ENCODE results near the gene NFYC. TPM values are rescaled to one million over a fixed set of nuclear protein-coding genes. Genes with fewer than 3 reads are reported as not detected.
A peak's percentile ranks its signal among the peaks of the same experiment; 100 is the strongest.

Gene NFYC
- polyA plus RNA-seq, 1 of the 3 experiments (the other 2 are of a cell fraction), result 72.4 TPM

- WGBS (ENCODE audit: low lambda C conversion rate), result no CpG with 5 or more reads among the region's 1 CpG
- ChIA-PET CTCF (interaction anchor here (0.9 to 3.2 kb wide), 9 partner anchors 10 to 520 kb away, joined by 3 to 13 read pairs (median 4); partner anchors contain the start of gene NFYC), POLR2A (interaction anchor here (1.7 to 4.4 kb wide), 3 partner anchors 19 to 155 kb away, joined by 4 to 30 read pairs (median 11); partner anchors contain the start of genes EXO5 and NFYC)
- Histone ChIP-seq H3K36me3 (replicated peaks in 1 of 2; ENCODE audit: control insufficient read depth in 1 of 2, insufficient read depth in 2 of 2, low read length in 1 of 2) (no peaks in the 10 kb centered on the region), H4K20me1 (ENCODE audit: insufficient read depth) (no peaks in the 10 kb centered on the region), H3K9me3 (no peaks in the 10 kb centered on the region), H3F3A (replicated peaks; ENCODE audit: insufficient read depth) (peaks cover 3% of the 10 kb centered on the region), H3K4me2 (0 out of 2 replicates have a peak overlapping the region, but pooled peaks have one; percentile 73), H3K9me2 (no peaks in the 10 kb centered on the region), H2AFZ (ENCODE audit: low read depth) (no peak overlapping the region), H3K79me2 (ENCODE audit: insufficient read depth) (no peaks in the 10 kb centered on the region), H3K27ac (ENCODE audit: low read depth in 2 of 2, low read length in 1 of 2) (peak overlapping the region in 1 of 2 experiments; percentile 96; a peak in 2 of 4 replicates), H3K4me1 (ENCODE audit: control insufficient read depth in 1 of 2, insufficient read depth in 2 of 2, low read depth in 1 of 2, low read length in 1 of 2) (peaks cover 15 to 50% of the 10 kb centered on the region in 2 experiments; a peak in 2 of 4 replicates), H3K27me3 (ENCODE audit: insufficient read depth) (no peaks in the 10 kb centered on the region), H3K9ac (no peak overlapping the region), H3K4me3 (ENCODE audit: low read depth in 2 of 2, low read length in 1 of 2) (peak overlapping the region in 1 of 2 experiments; percentile 65; a peak in 1 of 4 replicates)
- TF ChIP-seq MXI1 (IDR thresholded peaks at IDR 0.05; ENCODE audit: low read depth, low read length), result no peak
- peak; percentile 24 for TF ChIP-seq GATA2 (CRISPR knock-in tag; IDR thresholded peaks at IDR 0.05)
- TF ChIP-seq EP300 (IDR thresholded peaks at IDR 0.05; ENCODE audit: borderline replicate concordance in 1 of 2, low read depth in 1 of 2, low read length in 1 of 2), result peak in 1 of 2 experiments; percentile 57; a peak in 1 of 4 replicates
- peak; percentile 73 for DNase-seq
These were observed 27.4 kb upstream of the NFYC start for GRCh38 chr1:40664167-40664537.

GRCh38 chr1:40664791-40665190 is 26.7 kb upstream of the NFYC start:
- H2AFZ ChIP-seq (ENCODE audit: low read depth), result 0 out of 2 replicates have a peak overlapping the region, but pooled peaks have one; percentile 87
- peak overlapping the region; percentile 65 to 74 for H3K4me3 ChIP-seq (ENCODE audit: low read depth in 2 of 2, low read length in 1 of 2)
- POLR2A ChIA-PET, result interaction anchor here (1.7 to 4.4 kb wide), 3 partner anchors 20 to 156 kb away, joined by 4 to 30 read pairs (median 11); partner anchors contain the start of genes EXO5 and NFYC
- H3K79me2 ChIP-seq (ENCODE audit: insufficient read depth), result no peaks in the 10 kb centered on the region
- H3F3A ChIP-seq (replicated peaks; ENCODE audit: insufficient read depth), result peaks cover 3% of the 10 kb centered on the region
- H3K4me2 ChIP-seq, result peak overlapping the region; percentile 73
- TF ChIP-seq RAD21 (IDR thresholded peaks at IDR 0.05; ENCODE audit: low read length), result no peak
- no peak for TF ChIP-seq NRF1 (IDR thresholded peaks at IDR 0.05; ENCODE audit: low read depth, low read length)
- TF ChIP-seq GABPA (IDR thresholded peaks at IDR 0.05; ENCODE audit: low read depth), result no peak
- no peak for TF ChIP-seq EP300 (IDR thresholded peaks at IDR 0.05; ENCODE audit: borderline replicate concordance in 1 of 2, low read depth in 1 of 2, low read length in 1 of 2)
- TF ChIP-seq SMC3 (IDR thresholded peaks at IDR 0.05; ENCODE audit: low read depth, low read length), result no peak
- TF ChIP-seq RCOR1 (IDR thresholded peaks at IDR 0.05; ENCODE audit: low read length), result no peak
- no peak for TF ChIP-seq ZBTB33 (IDR thresholded peaks at IDR 0.05; ENCODE audit: borderline replicate concordance, low read depth)
- TF ChIP-seq FOXM1 (IDR thresholded peaks at IDR 0.05; ENCODE audit: low read depth), result no peak
- no peak for TF ChIP-seq TEAD4 (IDR thresholded peaks at IDR 0.05; ENCODE audit: borderline replicate concordance, insufficient read depth)
- no peak for TF ChIP-seq MEF2A (IDR thresholded peaks at IDR 0.05; ENCODE audit: borderline replicate concordance, low read depth)
- TF ChIP-seq, protein P1, sequence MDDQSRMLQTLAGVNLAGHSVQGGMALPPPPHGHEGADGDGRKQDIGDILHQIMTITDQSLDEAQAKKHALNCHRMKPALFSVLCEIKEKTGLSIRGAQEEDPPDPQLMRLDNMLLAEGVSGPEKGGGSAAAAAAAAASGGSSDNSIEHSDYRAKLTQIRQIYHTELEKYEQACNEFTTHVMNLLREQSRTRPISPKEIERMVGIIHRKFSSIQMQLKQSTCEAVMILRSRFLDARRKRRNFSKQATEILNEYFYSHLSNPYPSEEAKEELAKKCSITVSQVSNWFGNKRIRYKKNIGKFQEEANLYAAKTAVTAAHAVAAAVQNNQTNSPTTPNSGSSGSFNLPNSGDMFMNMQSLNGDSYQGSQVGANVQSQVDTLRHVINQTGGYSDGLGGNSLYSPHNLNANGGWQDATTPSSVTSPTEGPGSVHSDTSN (IDR thresholded peaks at IDR 0.05), result no peak
- peaks cover 15 to 50% of the 10 kb centered on the region in 2 experiments; a peak in 2 of 4 replicates for H3K4me1 ChIP-seq (ENCODE audit: control insufficient read depth in 1 of 2, insufficient read depth in 2 of 2, low read depth in 1 of 2, low read length in 1 of 2)
- 0% methylated on average over 1 of the region's 2 CpGs for WGBS (ENCODE audit: low lambda C conversion rate)
- H4K20me1 ChIP-seq (ENCODE audit: insufficient read depth), result no peaks in the 10 kb centered on the region
- no peaks in the 10 kb centered on the region for H3K9me3 ChIP-seq
- no peak overlapping the region for H3K9ac ChIP-seq
- H3K9me2 ChIP-seq, result no peaks in the 10 kb centered on the region
- H3K27me3 ChIP-seq (ENCODE audit: insufficient read depth), result no peaks in the 10 kb centered on the region
- peak overlapping the region in 1 of 2 experiments; percentile 96; a peak in 2 of 4 replicates for H3K27ac ChIP-seq (ENCODE audit: low read depth in 2 of 2, low read length in 1 of 2)
- CTCF ChIA-PET, result interaction anchor here (1.0 to 3.2 kb wide), 5 partner anchors 8 to 185 kb away, joined by 3 to 13 read pairs (median 5); no protein-coding TSS in a partner anchor
- H3K36me3 ChIP-seq (replicated peaks in 1 of 2; ENCODE audit: control insufficient read depth in 1 of 2, insufficient read depth in 2 of 2, low read length in 1 of 2), result no peaks in the 10 kb centered on the region
- no peak for DNase-seq

Measured in SK-N-SH (cell line).